Stimulated activated CD8-positive, alpha-beta memory T cell treated with anti-CD3 and anti-CD28 coated beads, Interleukin-12 subunit alpha, Interleukin-12 subunit beta, amount 100 ng/mL, for 1 hour (primary cell): ENCODE data around the gene SMYD3.

Experiments used
- DNase-seq: peaks from one replicate; pipeline ENCODE4 v3.0.0-alpha.2; 2020; ENCODE audit warnings: low read depth

SMYD3 gene

GRCh38 chr1:246146804-246147523 is 360.1 kb downstream of the SMYD3 start:
- DNase-seq, result no peak

GRCh38 chr1:246145900-246146299 is 361.2 kb downstream of the SMYD3 start:
- no peak for DNase-seq

GRCh38 chr1:246144931-246145330 is 362.1 kb downstream of the SMYD3 start:
- no peak for DNase-seq

GRCh38 chr1:246142320-246142893 is 364.7 kb downstream of the SMYD3 start:
- no peak for DNase-seq

GRCh38 chr1:246141306-246141705 is 365.8 kb downstream of the SMYD3 start:
- no peak for DNase-seq

- no peak for DNase-seq
Observed at GRCh38 chr1:246139745-246140182, 367.3 kb downstream of the SMYD3 start.

- no peak for DNase-seq
Observed at GRCh38 chr1:246138781-246139180, 368.3 kb downstream of the SMYD3 start.

- no peak for DNase-seq
Observed at GRCh38 chr1:246136477-246136876, 370.6 kb downstream of the SMYD3 start.

- no peak for DNase-seq
Observed at GRCh38 chr1:246134789-246135188, 372.3 kb downstream of the SMYD3 start.

- DNase-seq, result no peak
Observed at GRCh38 chr1:246131095-246131494, 376.0 kb downstream of the SMYD3 start.

GRCh38 chr1:246128494-246129069 is 378.5 kb downstream of the SMYD3 start:
- DNase-seq, result no peak

- no peak for DNase-seq
Observed at GRCh38 chr1:246126580-246126979, 380.5 kb downstream of the SMYD3 start.

GRCh38 chr1:246122071-246122470 is 385.0 kb downstream of the SMYD3 start:
- no peak for DNase-seq

GRCh38 chr1:246121533-246121932 is 385.5 kb downstream of the SMYD3 start:
- DNase-seq, result no peak

GRCh38 chr1:246117066-246117791 is 389.9 kb downstream of the SMYD3 start:
- peak; percentile 2 for DNase-seq

- DNase-seq, result no peak
Observed at GRCh38 chr1:246114369-246114768, 392.7 kb downstream of the SMYD3 start.

GRCh38 chr1:246113555-246114095 is 393.5 kb downstream of the SMYD3 start:
- no peak for DNase-seq

GRCh38 chr1:246111570-246111969 is 395.5 kb downstream of the SMYD3 start:
- DNase-seq, result no peak

GRCh38 chr1:246110343-246111219 is 396.5 kb downstream of the SMYD3 start:
- DNase-seq, result no peak

- no peak for DNase-seq
Observed at GRCh38 chr1:246108278-246108925, 398.7 kb downstream of the SMYD3 start.
